Type B pancreatic cell (in vitro differentiated cells): Measurements from ENCODE around the gene SCN8A. TPM values are rescaled to one million over a fixed set of nuclear protein-coding genes. Genes with fewer than 3 reads are reported as not detected.

Source experiments
- DNase-seq: peaks from one replicate; pipeline ENCODE4 v3.0.0; 2021; ENCODE audit warnings: mixed read lengths; ENCODE audit not compliant: unreplicated experiment; ENCODE audit errors: extremely low spot score
- H3K27ac Mint-ChIP-seq: 2 replicates; pipeline ENCODE4 v1.8.0; 2021; ENCODE audit warnings: mild to moderate bottlenecking, mixed read lengths
- H3K27me3 Mint-ChIP-seq: 2 replicates; pipeline ENCODE4 v1.8.0; 2021; ENCODE audit warnings: mixed read lengths
- H3K36me3 Mint-ChIP-seq: 2 replicates; pipeline ENCODE4 v1.8.0; 2021; ENCODE audit warnings: mixed read lengths
- H3K4me1 Mint-ChIP-seq: one replicate; pipeline ENCODE4 v1.8.0; 2021; ENCODE audit warnings: mixed read lengths; ENCODE audit not compliant: unreplicated experiment
- H3K4me3 Mint-ChIP-seq: 2 replicates; pipeline ENCODE4 v1.8.0; 2021; ENCODE audit warnings: mild to moderate bottlenecking, mixed read lengths
- H3K9me3 Mint-ChIP-seq: 2 replicates; pipeline ENCODE4 v1.8.0; 2021; ENCODE audit warnings: mixed read lengths
- total RNA-seq: library from RNA; stranded (reverse); gene quantifications from 2 replicates; pipeline ENCODE4 v1.2.1, GENCODE V29; 2021; ENCODE audit warnings: low replicate concordance
- TF ChIP-seq, protein P1 (sequence below): fragments of 200-600 bp; sonication (generic); conservative IDR thresholded peaks from 2 replicates; pipeline ENCODE4 v1.5.0; 2021; ENCODE audit warnings: antibody characterized with exemption, mild to moderate bottlenecking

The SCN8A gene
- total RNA-seq, 1 donor from 2014 or later, result 3.9 TPM

DNA sequence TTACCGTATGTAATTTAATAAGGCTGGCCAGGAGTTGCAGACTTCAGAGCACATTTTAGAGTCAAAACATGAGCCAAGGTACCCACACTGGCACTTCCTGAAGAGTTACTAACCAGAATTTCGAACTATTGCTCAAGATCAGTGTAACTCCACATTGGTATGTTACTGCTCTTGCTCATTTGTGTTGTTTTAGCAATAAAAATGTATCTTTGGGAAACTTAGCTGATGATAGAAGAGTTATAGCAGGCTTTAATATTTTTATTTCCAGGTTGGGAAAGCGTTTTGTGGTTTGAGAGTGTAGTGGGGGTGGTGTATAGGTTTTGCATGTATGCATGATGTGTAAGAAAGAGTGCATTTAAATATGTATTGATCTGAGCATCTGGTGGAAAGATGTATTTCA lies 96.6 kb downstream of the SCN8A start:
- Mint-ChIP-seq H3K9me3 (no peaks in the 10 kb centered on the region), H3K36me3 (no peaks in the 10 kb centered on the region), H3K27ac (no peak overlapping the region), H3K4me1 (peaks cover 5% of the 10 kb centered on the region), H3K4me3 (no peak overlapping the region), H3K27me3 (no peaks in the 10 kb centered on the region)
- DNase-seq, result no peak
- TF ChIP-seq, protein P1, sequence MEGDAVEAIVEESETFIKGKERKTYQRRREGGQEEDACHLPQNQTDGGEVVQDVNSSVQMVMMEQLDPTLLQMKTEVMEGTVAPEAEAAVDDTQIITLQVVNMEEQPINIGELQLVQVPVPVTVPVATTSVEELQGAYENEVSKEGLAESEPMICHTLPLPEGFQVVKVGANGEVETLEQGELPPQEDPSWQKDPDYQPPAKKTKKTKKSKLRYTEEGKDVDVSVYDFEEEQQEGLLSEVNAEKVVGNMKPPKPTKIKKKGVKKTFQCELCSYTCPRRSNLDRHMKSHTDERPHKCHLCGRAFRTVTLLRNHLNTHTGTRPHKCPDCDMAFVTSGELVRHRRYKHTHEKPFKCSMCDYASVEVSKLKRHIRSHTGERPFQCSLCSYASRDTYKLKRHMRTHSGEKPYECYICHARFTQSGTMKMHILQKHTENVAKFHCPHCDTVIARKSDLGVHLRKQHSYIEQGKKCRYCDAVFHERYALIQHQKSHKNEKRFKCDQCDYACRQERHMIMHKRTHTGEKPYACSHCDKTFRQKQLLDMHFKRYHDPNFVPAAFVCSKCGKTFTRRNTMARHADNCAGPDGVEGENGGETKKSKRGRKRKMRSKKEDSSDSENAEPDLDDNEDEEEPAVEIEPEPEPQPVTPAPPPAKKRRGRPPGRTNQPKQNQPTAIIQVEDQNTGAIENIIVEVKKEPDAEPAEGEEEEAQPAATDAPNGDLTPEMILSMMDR, result no peak

DNA sequence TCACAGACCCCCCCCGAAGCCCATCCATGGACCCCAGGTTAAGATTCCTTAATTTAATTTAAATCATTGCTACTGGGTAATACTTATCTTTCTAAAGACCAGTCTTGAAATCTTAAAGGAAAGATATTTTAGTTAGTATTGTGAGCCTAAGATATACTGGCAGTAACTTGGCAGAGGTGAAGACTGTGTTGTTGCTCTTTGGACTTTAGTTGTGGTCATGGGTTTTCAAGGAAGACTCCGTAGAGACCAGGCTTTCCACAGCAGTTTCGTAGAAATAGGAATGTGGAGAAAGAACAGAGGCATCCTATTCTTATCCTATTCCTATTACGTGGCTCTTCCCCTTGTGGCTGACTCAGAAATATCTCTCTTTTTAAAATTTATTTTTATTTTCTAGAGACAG lies 99.0 kb downstream of the SCN8A start:
- Mint-ChIP-seq H3K27ac (no peak overlapping the region), H3K9me3 (no peaks in the 10 kb centered on the region), H3K4me3 (no peak overlapping the region), H3K27me3 (no peaks in the 10 kb centered on the region), H3K36me3 (no peaks in the 10 kb centered on the region), H3K4me1 (peaks cover 5% of the 10 kb centered on the region)
- TF ChIP-seq, protein P1, result no peak
- no peak for DNase-seq

DNA sequence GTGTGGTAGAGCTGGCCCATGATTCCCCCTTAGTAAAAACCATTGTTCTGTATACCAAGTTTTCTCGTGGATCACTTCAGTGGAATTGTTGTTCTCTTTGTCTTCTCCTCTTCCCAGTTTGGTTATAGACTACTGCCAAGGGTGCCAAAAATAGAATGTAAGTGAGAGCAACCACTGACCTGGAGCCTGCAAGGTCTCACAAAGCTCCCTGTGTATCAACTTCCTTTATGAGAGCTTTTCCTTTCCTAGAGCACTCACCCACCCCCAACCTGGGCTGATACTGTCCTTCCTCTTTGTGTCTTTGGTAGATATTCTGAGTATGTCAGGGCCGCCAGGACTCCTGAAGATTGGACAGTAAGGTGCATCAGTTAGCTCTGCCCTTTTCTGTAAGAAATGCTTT lies 101.0 kb downstream of the SCN8A start:
- DNase-seq, result no peak
- Mint-ChIP-seq H3K4me3 (no peak overlapping the region), H3K27ac (no peak overlapping the region), H3K27me3 (no peaks in the 10 kb centered on the region), H3K4me1 (peaks cover 3% of the 10 kb centered on the region), H3K36me3 (no peaks in the 10 kb centered on the region), H3K9me3 (no peaks in the 10 kb centered on the region)
- TF ChIP-seq, protein P1, result no peak

DNA sequence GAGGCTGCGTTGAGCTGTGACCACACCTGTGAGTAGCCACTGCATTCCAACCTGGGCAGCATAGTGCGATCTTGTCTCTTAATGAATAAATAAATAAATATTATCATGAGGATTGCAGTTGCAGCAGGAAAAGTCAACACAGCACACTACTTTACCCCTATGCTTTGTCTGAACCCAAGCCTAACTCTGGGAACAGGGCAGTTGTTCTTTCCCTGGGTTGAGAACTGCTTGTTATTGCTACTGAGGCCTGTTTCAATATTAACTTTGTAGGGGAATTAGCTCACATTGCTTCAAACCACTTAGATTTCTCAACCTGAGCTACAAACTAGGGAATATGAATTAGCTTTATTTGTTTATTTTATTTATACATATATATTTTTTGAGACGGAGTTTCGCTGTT lies 102.5 kb downstream of the SCN8A start:
- no peaks in the 10 kb centered on the region for H3K36me3 Mint-ChIP-seq
- TF ChIP-seq, protein P1, result no peak
- H3K4me1 Mint-ChIP-seq, result no peaks in the 10 kb centered on the region
- H3K4me3 Mint-ChIP-seq, result no peak overlapping the region
- no peak for DNase-seq
- H3K27me3 Mint-ChIP-seq, result no peaks in the 10 kb centered on the region
- no peaks in the 10 kb centered on the region for H3K9me3 Mint-ChIP-seq
- H3K27ac Mint-ChIP-seq, result no peak overlapping the region

DNA sequence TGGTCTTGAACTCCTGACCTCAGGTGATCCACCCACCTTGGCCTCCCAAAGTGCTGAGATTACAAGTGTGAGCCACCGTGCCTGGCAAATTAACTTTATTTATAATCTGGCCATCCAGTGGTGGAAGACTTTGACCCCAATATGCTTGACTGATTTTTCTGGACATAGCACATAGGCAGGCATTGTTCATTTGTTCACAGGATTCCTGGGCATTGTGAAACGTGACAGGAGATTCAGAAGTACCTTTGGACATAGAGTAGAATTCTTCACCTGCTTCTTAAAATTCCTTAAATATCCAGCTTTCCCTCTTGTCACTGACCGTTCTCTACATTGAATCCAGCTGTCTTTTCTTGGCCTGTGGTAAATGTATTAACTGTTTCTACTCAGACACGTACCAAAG lies 103.1 kb downstream of the SCN8A start:
- DNase-seq, result no peak
- Mint-ChIP-seq H3K4me1 (no peaks in the 10 kb centered on the region), H3K4me3 (no peak overlapping the region), H3K36me3 (no peaks in the 10 kb centered on the region), H3K9me3 (no peaks in the 10 kb centered on the region), H3K27me3 (no peaks in the 10 kb centered on the region), H3K27ac (no peak overlapping the region)
- TF ChIP-seq, protein P1, result no peak
